ENCODE data around the gene KLK7. TPM values are rescaled to one million over a fixed set of nuclear protein-coding genes. Genes with fewer than 3 reads are reported as not detected.

KLK7 gene
- polyA plus RNA-seq, 1 experiment, result not detected

GRCh38 chr19:50959731-50960500, 23.8 kb downstream of the KLK7 start:
- no peaks in the 10 kb centered on the region for H3K27me3 ChIP-seq (ENCODE audit: control insufficient read depth, insufficient read depth, low read length)
- POLR2A ChIA-PET, result no interaction called here
- CTCF ChIA-PET, result no interaction called here
- no peak for TF ChIP-seq CTCF (IDR thresholded peaks at IDR 0.05; ENCODE audit: low read depth, low read length)
- peaks cover 10% of the 10 kb centered on the region for H3K9me3 ChIP-seq (ENCODE audit: control insufficient read depth, insufficient read depth, low read length)
- H3K4me3 ChIP-seq (ENCODE audit: low read depth, low read length), result no peak overlapping the region
- DNase-seq (ENCODE audit: low read depth, low spot score), result no peak
- H3K27ac ChIP-seq (ENCODE audit: low read depth, low read length), result no peak overlapping the region

- Histone ChIP-seq H3K27me3 (ENCODE audit: control insufficient read depth, insufficient read depth, low read length) (no peaks in the 10 kb centered on the region), H3K27ac (ENCODE audit: low read depth, low read length) (no peak overlapping the region), H3K9me3 (ENCODE audit: control insufficient read depth, insufficient read depth, low read length) (peaks cover 18% of the 10 kb centered on the region), H3K4me3 (ENCODE audit: low read depth, low read length) (no peak overlapping the region)
- DNase-seq (ENCODE audit: low read depth, low spot score), result no peak
- CTCF ChIA-PET, result interaction anchor here (1.8 kb wide), 1 partner anchor 35 kb away, joined by 5 read pairs; no protein-coding TSS in a partner anchor
- POLR2A ChIA-PET, result no interaction called here
- TF ChIP-seq CTCF (IDR thresholded peaks at IDR 0.05; ENCODE audit: low read depth, low read length), result no peak
Observed at GRCh38 chr19:50957587-50957986, 26.1 kb downstream of the KLK7 start.

- POLR2A ChIA-PET, result no interaction called here
- Histone ChIP-seq H3K27ac (ENCODE audit: low read depth, low read length) (no peak within 1 kb of the TSS), H3K4me3 (ENCODE audit: low read depth, low read length) (no peak within 1 kb of the TSS), H3K9me3 (ENCODE audit: control insufficient read depth, insufficient read depth, low read length) (peaks cover 33% of the 10 kb centered on the region), H3K27me3 (ENCODE audit: control insufficient read depth, insufficient read depth, low read length) (no peaks in the 10 kb centered on the region)
- DNase-seq (ENCODE audit: low read depth, low spot score), result no peak
- CTCF ChIA-PET, result no interaction called here
- no peak for TF ChIP-seq CTCF (IDR thresholded peaks at IDR 0.05; ENCODE audit: low read depth, low read length)
Observed at GRCh38 chr19:50952910-50953309, 30.8 kb downstream of the KLK7 start, which contains the start of gene KLK5. Gene KLK5, minus strand, starts transcription at chr19:50953038. Its CDS starts 381 bp downstream, at chr19:50952657.

DNA sequence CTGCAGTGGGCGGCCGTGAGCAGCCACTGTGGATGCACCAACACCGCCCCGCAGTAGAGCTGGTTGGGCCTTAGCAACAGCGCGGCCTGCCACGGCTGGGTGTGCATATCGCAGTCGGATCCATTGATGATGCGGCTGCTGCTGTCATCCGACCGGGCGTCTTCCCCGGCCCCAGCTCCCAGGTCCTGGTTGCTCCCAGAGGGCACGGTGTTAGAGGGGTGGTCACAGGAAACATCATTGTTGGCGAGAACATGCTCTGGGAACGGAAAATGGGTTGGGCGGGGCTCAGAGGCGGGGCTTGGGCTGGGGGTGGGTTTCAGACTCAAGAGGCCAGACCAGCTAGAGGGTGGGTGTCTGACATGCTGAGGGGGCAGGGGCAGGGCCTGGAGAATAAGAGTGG, 33.9 kb downstream of the KLK7 start:
- Histone ChIP-seq H3K27ac (ENCODE audit: low read depth, low read length) (no peak overlapping the region), H3K4me3 (ENCODE audit: low read depth, low read length) (no peak overlapping the region), H3K27me3 (ENCODE audit: control insufficient read depth, insufficient read depth, low read length) (no peaks in the 10 kb centered on the region), H3K9me3 (ENCODE audit: control insufficient read depth, insufficient read depth, low read length) (peaks cover 29% of the 10 kb centered on the region)
- DNase-seq (ENCODE audit: low read depth, low spot score), result no peak
- no peak for TF ChIP-seq CTCF (IDR thresholded peaks at IDR 0.05; ENCODE audit: low read depth, low read length)
- ChIA-PET POLR2A (no interaction called here), CTCF (no interaction called here)

- no peaks in the 10 kb centered on the region for H3K27me3 ChIP-seq (ENCODE audit: control insufficient read depth, insufficient read depth, low read length)
- H3K4me3 ChIP-seq (ENCODE audit: low read depth, low read length), result no peak overlapping the region
- no peak for DNase-seq (ENCODE audit: low read depth, low spot score)
- no peak for TF ChIP-seq CTCF (IDR thresholded peaks at IDR 0.05; ENCODE audit: low read depth, low read length)
- POLR2A ChIA-PET, result no interaction called here
- CTCF ChIA-PET, result interaction anchor here (2.3 kb wide), 1 partner anchor 25 kb away, joined by 8 read pairs; no protein-coding TSS in a partner anchor
- H3K27ac ChIP-seq (ENCODE audit: low read depth, low read length), result no peak overlapping the region
- peaks cover 20% of the 10 kb centered on the region for H3K9me3 ChIP-seq (ENCODE audit: control insufficient read depth, insufficient read depth, low read length)
Observed at GRCh38 chr19:50947123-50947522, 36.6 kb downstream of the KLK7 start.

Data from AG04450 (cell line).